ENCODE results near the gene TRIM22. TPM values are rescaled to one million over a fixed set of nuclear protein-coding genes. Genes with fewer than 3 reads are reported as not detected.

The TRIM22 gene
- total and polyA plus RNA-seq, 9 of the 15 experiments (the other 6 are each of a cell fraction or from before 2014, with no cell fraction given): 0.06 to 1.1 (median 0.18) TPM; not detected in 2

Other genes with a start within 250 kb of the TRIM22 start
Only the 7 nearest of the 19 such genes appear.
- gene TRIM6, start 93.2 kb upstream of the TRIM22 start, total RNA-seq (2014; rRNA removed): 5.6 and 6.0 TPM in 2 replicates
- 7.4 and 7.6 TPM in 2 replicates for gene TRIM6, start 93.2 kb upstream of the TRIM22 start, total RNA-seq (2014; rRNA removed; fragmentation: Illumina TruSeq; extraction: Trizol)
- 10.3 and 10.5 TPM in 2 replicates for gene TRIM6, start 93.2 kb upstream of the TRIM22 start, total RNA-seq (2015; rRNA removed; fragmentation: Illumina TruSeq; extraction: Trizol)
- 6.7 and 7.2 TPM in 2 replicates for gene TRIM6, start 93.2 kb upstream of the TRIM22 start, total RNA-seq (2021)
- 7.7 and 9.5 TPM in 2 replicates for gene TRIM6, start 93.2 kb upstream of the TRIM22 start, polyA plus RNA-seq (2011; rRNA removed)
- 8.2 and 11.8 TPM in 2 replicates for gene TRIM6, start 93.2 kb upstream of the TRIM22 start, polyA plus RNA-seq (2014; fragmentation: Illumina TruSeq; extraction: Trizol)
- gene TRIM6, start 93.2 kb upstream of the TRIM22 start, polyA plus RNA-seq (2014; fragmentation: Nextera tagmentation; extraction: Ambion mirVana): 1 to 10 TPM; 5.0 to 8.7 TPM
- gene TRIM6, start 93.2 kb upstream of the TRIM22 start, polyA plus RNA-seq (2014; rRNA removed): 9.8 and 9.9 TPM in 2 replicates
- gene TRIM34, start 64.8 kb upstream of the TRIM22 start, total RNA-seq (2014; rRNA removed): 0.78 and 0.91 TPM in 2 replicates
- gene TRIM34, start 64.8 kb upstream of the TRIM22 start, total RNA-seq (2014; rRNA removed; fragmentation: Illumina TruSeq; extraction: Trizol): 1.1 and 1.3 TPM in 2 replicates
- gene TRIM34, start 64.8 kb upstream of the TRIM22 start, total RNA-seq (2015; rRNA removed; fragmentation: Illumina TruSeq; extraction: Trizol): 1.7 and 2.0 TPM in 2 replicates
- gene TRIM34, start 64.8 kb upstream of the TRIM22 start, total RNA-seq (2021): 0.31 and 0.40 TPM in 2 replicates
- 1.8 and 2.2 TPM in 2 replicates for gene TRIM34, start 64.8 kb upstream of the TRIM22 start, polyA plus RNA-seq (2011; rRNA removed)
- gene TRIM34, start 64.8 kb upstream of the TRIM22 start, polyA plus RNA-seq (2014; fragmentation: Illumina TruSeq; extraction: Trizol): 0.72 and 1.3 TPM in 2 replicates
- 1 to 10 TPM; 1.5 to 2.9 TPM for gene TRIM34, start 64.8 kb upstream of the TRIM22 start, polyA plus RNA-seq (2014; fragmentation: Nextera tagmentation; extraction: Ambion mirVana)
- 0.88 and 1.0 TPM in 2 replicates for gene TRIM34, start 64.8 kb upstream of the TRIM22 start, polyA plus RNA-seq (2014; rRNA removed)
- 11.7 and 12.0 TPM in 2 replicates for gene TRIM5, start 4.7 kb upstream of the TRIM22 start, total RNA-seq (2014; rRNA removed)
- gene TRIM5, start 4.7 kb upstream of the TRIM22 start, total RNA-seq (2014; rRNA removed; fragmentation: Illumina TruSeq; extraction: Trizol): 16.5 and 18.8 TPM in 2 replicates
- 13.9 and 15.0 TPM in 2 replicates for gene TRIM5, start 4.7 kb upstream of the TRIM22 start, total RNA-seq (2015; rRNA removed; fragmentation: Illumina TruSeq; extraction: Trizol)
- gene TRIM5, start 4.7 kb upstream of the TRIM22 start, total RNA-seq (2021): 14.8 and 15.2 TPM in 2 replicates
- gene TRIM5, start 4.7 kb upstream of the TRIM22 start, polyA plus RNA-seq (2011; rRNA removed): 15.3 and 17.6 TPM in 2 replicates
- 16.6 and 20.8 TPM in 2 replicates for gene TRIM5, start 4.7 kb upstream of the TRIM22 start, polyA plus RNA-seq (2014; fragmentation: Illumina TruSeq; extraction: Trizol)
- 10 to 100 TPM; 13.7 to 18.0 TPM for gene TRIM5, start 4.7 kb upstream of the TRIM22 start, polyA plus RNA-seq (2014; fragmentation: Nextera tagmentation; extraction: Ambion mirVana)
- gene TRIM5, start 4.7 kb upstream of the TRIM22 start, polyA plus RNA-seq (2014; rRNA removed): 7.7 and 10.2 TPM in 2 replicates
- gene OR56B1, start 46.7 kb downstream of the TRIM22 start, total RNA-seq (2014; rRNA removed): not detected in 2 replicates
- not detected in 2 replicates for gene OR56B1, start 46.7 kb downstream of the TRIM22 start, total RNA-seq (2014; rRNA removed; fragmentation: Illumina TruSeq; extraction: Trizol)
- gene OR56B1, start 46.7 kb downstream of the TRIM22 start, total RNA-seq (2015; rRNA removed; fragmentation: Illumina TruSeq; extraction: Trizol): not detected in 2 replicates
- not detected in 2 replicates for gene OR56B1, start 46.7 kb downstream of the TRIM22 start, total RNA-seq (2021)
- gene OR56B1, start 46.7 kb downstream of the TRIM22 start, polyA plus RNA-seq (2011; rRNA removed): not detected in 2 replicates
- not detected in 2 replicates for gene OR56B1, start 46.7 kb downstream of the TRIM22 start, polyA plus RNA-seq (2014; fragmentation: Illumina TruSeq; extraction: Trizol)
- not detected for gene OR56B1, start 46.7 kb downstream of the TRIM22 start, polyA plus RNA-seq (2014; fragmentation: Nextera tagmentation; extraction: Ambion mirVana)
- gene OR56B1, start 46.7 kb downstream of the TRIM22 start, polyA plus RNA-seq (2014; rRNA removed): not detected in 2 replicates
- not detected in 2 replicates for gene OR52N4, start 64.5 kb downstream of the TRIM22 start, total RNA-seq (2014; rRNA removed)
- gene OR52N4, start 64.5 kb downstream of the TRIM22 start, total RNA-seq (2014; rRNA removed; fragmentation: Illumina TruSeq; extraction: Trizol): not detected in 2 replicates
- gene OR52N4, start 64.5 kb downstream of the TRIM22 start, total RNA-seq (2015; rRNA removed; fragmentation: Illumina TruSeq; extraction: Trizol): not detected in 2 replicates
- not detected in 2 replicates for gene OR52N4, start 64.5 kb downstream of the TRIM22 start, total RNA-seq (2021)
- gene OR52N4, start 64.5 kb downstream of the TRIM22 start, polyA plus RNA-seq (2011; rRNA removed): not detected in 2 replicates
- not detected in 2 replicates for gene OR52N4, start 64.5 kb downstream of the TRIM22 start, polyA plus RNA-seq (2014; fragmentation: Illumina TruSeq; extraction: Trizol)
- gene OR52N4, start 64.5 kb downstream of the TRIM22 start, polyA plus RNA-seq (2014; fragmentation: Nextera tagmentation; extraction: Ambion mirVana): not detected
- not detected in 2 replicates for gene OR52N4, start 64.5 kb downstream of the TRIM22 start, polyA plus RNA-seq (2014; rRNA removed)
- gene OR52N5, start 93.6 kb downstream of the TRIM22 start, total RNA-seq (2014; rRNA removed): 0.04 TPM in 1 of 2 replicates, not detected in the other
- not detected in 2 replicates for gene OR52N5, start 93.6 kb downstream of the TRIM22 start, total RNA-seq (2014; rRNA removed; fragmentation: Illumina TruSeq; extraction: Trizol)
- not detected in 2 replicates for gene OR52N5, start 93.6 kb downstream of the TRIM22 start, total RNA-seq (2015; rRNA removed; fragmentation: Illumina TruSeq; extraction: Trizol)
- not detected in 2 replicates for gene OR52N5, start 93.6 kb downstream of the TRIM22 start, total RNA-seq (2021)
- gene OR52N5, start 93.6 kb downstream of the TRIM22 start, polyA plus RNA-seq (2011; rRNA removed): not detected in 2 replicates
- not detected in 2 replicates for gene OR52N5, start 93.6 kb downstream of the TRIM22 start, polyA plus RNA-seq (2014; fragmentation: Illumina TruSeq; extraction: Trizol)
- not detected for gene OR52N5, start 93.6 kb downstream of the TRIM22 start, polyA plus RNA-seq (2014; fragmentation: Nextera tagmentation; extraction: Ambion mirVana)
- gene OR52N5, start 93.6 kb downstream of the TRIM22 start, polyA plus RNA-seq (2014; rRNA removed): not detected in 2 replicates
- gene OR52N1, start 101.5 kb downstream of the TRIM22 start, total RNA-seq (2014; rRNA removed): not detected in 2 replicates
- not detected in 2 replicates for gene OR52N1, start 101.5 kb downstream of the TRIM22 start, total RNA-seq (2014; rRNA removed; fragmentation: Illumina TruSeq; extraction: Trizol)
- not detected in 2 replicates for gene OR52N1, start 101.5 kb downstream of the TRIM22 start, total RNA-seq (2015; rRNA removed; fragmentation: Illumina TruSeq; extraction: Trizol)
- gene OR52N1, start 101.5 kb downstream of the TRIM22 start, total RNA-seq (2021): not detected in 2 replicates
- not detected in 2 replicates for gene OR52N1, start 101.5 kb downstream of the TRIM22 start, polyA plus RNA-seq (2011; rRNA removed)
- not detected in 2 replicates for gene OR52N1, start 101.5 kb downstream of the TRIM22 start, polyA plus RNA-seq (2014; fragmentation: Illumina TruSeq; extraction: Trizol)
- not detected for gene OR52N1, start 101.5 kb downstream of the TRIM22 start, polyA plus RNA-seq (2014; fragmentation: Nextera tagmentation; extraction: Ambion mirVana)
- gene OR52N1, start 101.5 kb downstream of the TRIM22 start, polyA plus RNA-seq (2014; rRNA removed): not detected in 2 replicates

Data from K562 (cell line).